ENCODE results near the gene TLE3. TPM values are rescaled to one million over a fixed set of nuclear protein-coding genes. Genes with fewer than 3 reads are reported as not detected.

Gene TLE3
- total RNA-seq, 2 experiments from 2014 or later = 66.6 to 82.3 TPM

DNA sequence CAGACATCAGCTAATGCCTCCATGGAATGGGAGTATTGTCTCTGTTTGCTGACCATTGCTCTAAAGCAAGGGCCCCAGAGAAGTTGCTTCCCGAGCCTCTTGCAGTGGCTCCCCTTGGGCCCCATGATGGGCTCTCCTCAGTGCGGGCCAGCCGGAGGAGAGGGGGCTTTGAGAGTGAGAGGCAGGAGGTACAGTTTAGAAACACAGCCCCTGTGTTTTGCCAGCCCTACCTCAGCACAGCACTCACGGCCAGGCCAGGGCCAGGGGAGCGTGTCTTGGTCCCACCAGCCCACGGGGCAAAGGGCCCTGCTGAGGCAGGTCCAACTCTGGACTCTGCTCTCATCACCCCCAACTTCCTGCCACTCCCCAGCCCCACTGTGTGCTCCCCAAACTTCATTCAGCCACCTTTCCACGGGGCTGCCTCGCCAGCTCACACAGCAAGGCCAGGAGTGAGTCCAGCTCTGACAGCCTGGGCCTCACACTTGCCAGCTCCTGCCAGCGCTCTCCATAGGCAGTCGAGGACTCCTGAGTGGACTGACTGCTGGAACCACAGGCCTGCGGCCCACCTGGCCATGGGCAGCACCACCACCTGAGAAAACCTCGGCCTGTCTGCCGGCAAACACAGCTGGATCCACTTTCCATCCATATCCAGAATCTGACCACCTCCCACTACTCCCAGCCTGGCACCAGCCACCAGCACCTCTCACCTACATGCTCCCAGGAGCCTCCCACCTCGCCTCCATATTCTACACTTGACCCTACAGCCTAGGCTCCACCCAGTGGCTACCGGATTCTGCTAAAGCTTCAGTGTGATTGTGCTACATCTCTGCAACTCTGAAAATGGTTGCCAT lies 99.0 kb downstream of the TLE3 start:
- peaks cover 3% of the 10 kb centered on the region for H3K36me3 Mint-ChIP-seq (ENCODE audit: low read depth)
- ChIA-PET POLR2A (no interaction called here), CTCF (interaction anchor here (1.1 to 1.3 kb wide), 2 partner anchors 9 to 12 kb away, joined by 3 to 4 read pairs; no protein-coding TSS in a partner anchor)
- no peak overlapping the region for H3K27ac Mint-ChIP-seq
- no peaks in the 10 kb centered on the region for H3K4me1 Mint-ChIP-seq
- no peak for DNase-seq
- H3K4me3 Mint-ChIP-seq = no peak overlapping the region
- peaks cover 6% of the 10 kb centered on the region for H3K9me3 Mint-ChIP-seq
- peaks cover 6% of the 10 kb centered on the region for H3K27me3 Mint-ChIP-seq

- H3K27me3 Mint-ChIP-seq = peaks cover 6% of the 10 kb centered on the region
- ChIA-PET POLR2A (no interaction called here), CTCF (interaction anchor here (0.6 to 1.3 kb wide), 2 partner anchors 10 to 99 kb away, joined by 4 read pairs; no protein-coding TSS in a partner anchor)
- no peaks in the 10 kb centered on the region for H3K4me1 Mint-ChIP-seq
- H3K4me3 Mint-ChIP-seq = no peak overlapping the region
- H3K9me3 Mint-ChIP-seq = peaks cover under 1% of the 10 kb centered on the region
- DNase-seq = no peak
- no peak overlapping the region for H3K27ac Mint-ChIP-seq
- H3K36me3 Mint-ChIP-seq (ENCODE audit: low read depth) = no peaks in the 10 kb centered on the region
Measured at GRCh38 chr15:69997813-69998212, 99.9 kb downstream of the TLE3 start.

Small RNA genes within 50 kb of the gene (microRNA-seq; reads per million reads assigned to microRNA genes)
- 217 reads per million, percentile 77 among the genes with 10 or more reads in this experiment for gene MIR629 (ENCODE audit: borderline microRNAs expressed, borderline replicate concordance)

All from activated CD4-positive, alpha-beta T cell treated with anti-CD3 and anti-CD28 coated beads, Interleukin-2, amount 10 ng/mL, durations not matched to agents 7 days and 5 days (primary cell).